HG02970 (cell line): ENCODE measurements around the gene ERBB4.

ENCODE experiments used
- ATAC-seq: cut with Tn5 transposase; IDR thresholded peaks from one replicate; pipeline ENCODE4 v1.9.1; 2021; ENCODE audit warnings: mild to moderate bottlenecking, moderate library complexity, moderate number of reproducible peaks; ENCODE audit not compliant: unreplicated experiment, low FRiP score

ERBB4 gene

DNA sequence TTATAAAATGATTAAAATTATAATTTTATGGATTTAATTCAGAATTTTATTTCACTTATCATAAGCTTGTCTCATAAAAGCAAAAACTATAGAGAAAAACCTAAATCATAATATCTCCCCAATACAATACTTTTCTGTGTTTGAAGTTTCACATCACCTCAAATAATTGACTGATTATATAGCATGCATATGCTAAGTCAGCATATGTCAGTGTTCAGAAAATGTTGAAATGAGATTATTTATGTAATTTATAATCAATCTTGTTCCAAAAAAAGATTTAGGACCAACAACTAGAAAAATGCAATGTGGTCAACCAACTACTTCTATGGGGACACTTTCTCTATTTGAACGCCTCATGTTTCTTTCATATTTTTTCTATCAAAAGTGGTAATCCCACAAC is 1079.6 kb downstream of the ERBB4 start:
- no peak for ATAC-seq

- no peak for ATAC-seq
Observed at GRCh38 chr2:211457325-211457724, 1081.3 kb downstream of the ERBB4 start.

- peak; percentile 72 for ATAC-seq
Observed at GRCh38 chr2:211455216-211455841, 1083.3 kb downstream of the ERBB4 start.

- no peak for ATAC-seq
Observed at GRCh38 chr2:211454679-211455078, 1083.9 kb downstream of the ERBB4 start.

GRCh38 chr2:211453311-211453887 is 1085.2 kb downstream of the ERBB4 start:
- ATAC-seq, result no peak

DNA sequence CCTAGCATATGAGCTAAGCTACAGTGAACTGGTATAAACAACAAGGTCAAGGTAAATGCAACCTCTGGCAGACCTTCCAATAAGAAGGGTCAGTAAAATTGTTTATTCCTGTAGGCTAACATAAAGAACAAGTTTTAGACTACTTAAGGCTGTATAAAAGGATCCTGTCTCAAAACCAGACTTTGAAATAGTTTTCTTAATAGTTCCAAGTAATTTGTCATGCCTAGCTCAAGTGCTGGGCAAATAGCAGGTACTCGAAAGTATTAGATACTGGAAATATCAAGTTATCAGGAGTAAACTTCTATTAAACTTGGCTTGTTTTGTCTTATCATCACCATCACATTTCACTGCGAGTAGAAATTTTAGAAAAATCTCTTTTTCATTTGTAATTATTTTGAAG is 1087.0 kb downstream of the ERBB4 start:
- ATAC-seq, result no peak

GRCh38 chr2:211449819-211450218 is 1088.8 kb downstream of the ERBB4 start:
- ATAC-seq, result no peak

- ATAC-seq, result no peak
Observed at GRCh38 chr2:211447548-211447947, 1091.1 kb downstream of the ERBB4 start.

DNA sequence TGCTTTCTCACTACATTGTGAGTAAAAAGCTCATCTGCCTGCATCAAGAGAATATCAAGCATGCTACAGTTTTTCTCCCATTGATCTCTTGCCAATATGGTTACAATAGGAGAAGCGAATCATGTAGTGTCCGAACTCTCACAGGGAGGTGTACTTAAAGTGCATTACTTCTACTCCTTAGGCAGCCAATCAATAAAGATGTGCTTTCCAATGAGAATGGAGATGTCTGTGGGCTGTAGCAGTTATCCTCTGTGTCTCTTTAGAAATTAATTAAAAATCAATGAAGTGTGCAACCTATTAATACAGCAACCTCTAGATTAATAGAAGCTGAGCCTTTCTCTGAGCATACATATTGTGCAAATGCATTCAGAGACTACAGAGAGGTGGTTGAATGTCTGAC is 1098.5 kb downstream of the ERBB4 start:
- ATAC-seq, result no peak

GRCh38 chr2:211439011-211439410 is 1099.6 kb downstream of the ERBB4 start:
- ATAC-seq, result no peak

DNA sequence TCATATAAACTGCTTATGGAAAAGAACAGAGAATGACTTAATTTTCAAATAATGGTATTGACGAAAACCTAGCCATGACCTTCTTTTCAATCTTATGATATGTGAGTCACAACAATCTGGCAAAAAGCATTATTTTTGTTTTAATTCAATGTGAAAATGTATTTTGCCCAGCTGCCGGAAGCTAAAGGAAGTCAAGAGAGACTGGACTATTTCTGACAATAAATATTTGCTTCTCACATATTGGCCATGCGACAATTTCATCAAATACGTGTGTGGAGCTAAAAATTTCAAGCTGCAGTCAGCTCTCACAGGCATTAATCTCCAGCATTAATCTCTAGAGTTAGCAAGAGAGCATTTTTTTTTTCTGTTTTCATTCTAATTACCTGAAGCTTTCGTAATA is 1101.2 kb downstream of the ERBB4 start:
- no peak for ATAC-seq

DNA sequence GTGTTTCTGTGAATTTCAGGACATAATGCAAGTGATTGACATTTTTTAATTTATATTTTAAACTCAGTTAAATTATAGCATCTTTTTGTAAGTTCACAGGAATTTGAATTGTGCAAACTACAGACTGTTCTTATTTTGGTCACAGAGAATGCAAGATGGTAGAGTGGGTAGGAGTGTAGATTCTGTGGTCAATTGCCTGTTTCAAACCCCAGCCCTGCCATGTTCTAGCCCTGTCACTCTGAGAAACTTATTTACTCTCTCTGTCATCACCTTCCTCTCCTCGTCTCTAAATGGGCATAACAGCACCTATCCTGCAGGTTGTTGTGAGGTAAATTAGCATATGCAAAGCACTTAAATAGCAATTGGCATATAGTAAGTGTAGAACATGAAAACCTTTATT is 1102.4 kb downstream of the ERBB4 start:
- ATAC-seq, result no peak

DNA sequence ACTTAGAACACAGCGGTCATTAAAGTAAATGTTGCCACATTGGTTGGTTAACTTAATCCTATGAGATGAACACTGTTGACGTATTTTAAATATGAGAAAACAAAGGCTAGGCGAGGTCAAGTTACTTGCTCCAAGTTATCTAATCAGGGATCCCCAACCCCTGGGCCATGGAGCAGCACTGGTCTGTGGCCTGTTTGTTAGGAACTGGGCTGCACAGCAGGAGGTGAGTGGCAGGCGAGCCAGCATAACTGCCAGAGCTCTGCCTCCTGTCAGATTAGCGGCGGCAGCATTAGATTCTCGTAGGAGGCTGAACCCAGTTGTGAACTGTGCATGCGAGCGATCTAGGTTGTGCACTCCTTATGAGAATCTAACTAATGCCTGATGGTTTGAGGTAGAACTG is 1103.3 kb downstream of the ERBB4 start:
- ATAC-seq, result no peak

DNA sequence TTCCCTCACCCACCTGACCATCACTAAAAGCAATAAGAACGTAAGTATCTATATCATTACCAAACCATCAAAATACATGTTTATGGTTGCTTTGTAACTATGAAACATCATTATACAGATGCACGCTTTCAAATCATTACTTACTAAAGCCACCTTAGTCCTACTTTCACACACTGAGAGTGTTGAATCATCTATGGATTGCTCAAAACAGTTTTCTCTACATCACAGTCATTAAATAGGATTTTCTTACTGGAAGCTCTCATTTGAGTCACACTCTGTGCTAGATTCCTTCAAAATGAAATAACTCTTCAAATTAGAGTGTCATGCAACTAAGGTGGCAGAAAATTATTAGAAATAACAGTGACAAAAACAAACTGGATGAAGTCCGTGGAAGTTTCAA is 1103.8 kb downstream of the ERBB4 start:
- ATAC-seq, result no peak

GRCh38 chr2:211429256-211429920 is 1109.2 kb downstream of the ERBB4 start:
- no peak for ATAC-seq

- ATAC-seq, result no peak
Observed at GRCh38 chr2:211426240-211426639, 1112.4 kb downstream of the ERBB4 start.

DNA sequence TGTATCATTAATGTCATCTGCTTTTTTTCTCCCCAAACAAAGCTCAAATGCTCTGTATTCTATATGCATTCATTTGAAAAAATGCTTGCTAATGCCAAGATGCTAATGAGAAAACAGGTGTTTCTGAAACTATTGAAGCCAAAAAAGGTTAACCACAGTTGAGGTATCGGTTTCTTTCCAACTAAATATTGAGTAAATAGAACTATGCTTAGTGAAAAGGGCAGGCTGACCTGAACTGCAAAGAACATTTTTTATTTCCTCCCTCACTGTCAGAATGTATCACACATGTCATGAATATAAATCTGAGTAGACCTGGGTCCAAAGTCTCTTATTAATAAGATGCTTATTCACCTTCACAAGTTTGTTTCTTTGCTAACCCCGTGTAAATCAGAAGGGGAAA is 1115.6 kb downstream of the ERBB4 start:
- no peak for ATAC-seq

DNA sequence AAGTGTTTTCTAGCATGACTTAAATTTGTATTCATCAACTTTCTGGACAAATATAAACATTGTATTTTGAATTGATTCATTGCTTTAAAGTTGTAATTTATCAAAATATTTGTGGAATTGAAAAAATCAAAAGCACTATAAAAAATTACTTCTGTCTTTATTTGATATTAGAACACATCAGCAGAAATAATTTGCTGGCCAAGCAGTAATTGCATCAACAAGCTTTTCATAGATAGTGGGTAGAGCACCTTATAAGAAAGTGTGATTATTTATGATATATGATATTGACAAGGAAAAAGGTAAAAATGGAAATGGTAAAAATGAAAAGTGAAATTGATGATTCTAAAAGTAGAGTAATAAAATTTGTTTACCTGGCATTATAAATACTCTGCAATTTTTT is 1121.1 kb downstream of the ERBB4 start:
- ATAC-seq, result no peak

- no peak for ATAC-seq
Observed at GRCh38 chr2:211416373-211416772, 1122.2 kb downstream of the ERBB4 start.

DNA sequence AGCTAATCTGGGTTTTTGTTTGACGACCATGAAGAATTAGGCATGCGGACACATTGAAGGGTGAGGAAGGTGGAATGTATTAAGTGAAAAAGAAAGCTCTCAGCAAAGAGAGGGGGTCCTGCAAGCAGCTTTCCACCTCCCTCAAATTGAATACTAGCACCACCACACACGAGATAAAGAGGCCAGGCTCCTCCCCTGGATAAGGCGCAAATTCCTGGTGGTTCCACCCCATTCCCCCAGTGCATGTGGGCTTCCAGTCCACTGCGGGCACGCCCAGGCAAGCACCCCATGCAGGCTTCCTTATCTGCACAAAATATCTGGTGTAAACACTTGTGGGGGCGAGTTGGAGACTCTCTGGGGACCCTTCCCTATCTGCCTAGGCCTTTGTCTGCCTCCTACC is 1124.9 kb downstream of the ERBB4 start:
- no peak for ATAC-seq

GRCh38 chr2:211408483-211408891 is 1130.1 kb downstream of the ERBB4 start:
- no peak for ATAC-seq

- no peak for ATAC-seq
Observed at GRCh38 chr2:211407076-211407475, 1131.5 kb downstream of the ERBB4 start.
